Panc1 (cell line): ENCODE measurements around the gene CORO2B. TPM values are rescaled to one million over a fixed set of nuclear protein-coding genes. Genes with fewer than 3 reads are reported as not detected.

ENCODE experiments used
- ATAC-seq: fragments of 200-7000 bp; cut with Tn5 transposase; 2 replicates; pipeline ENCODE4 v1.9.1; 2020; ENCODE audit warnings: mild to moderate bottlenecking, moderate library complexity
- BruUV-seq: library from RNA; stranded (reverse); fragments of 400-500 nt; replicated peaks from 2 replicates; lab custom pipeline; 2021; lab: Mats Ljungman, UMichigan
- CTCF ChIA-PET: fragments of 300-600 bp; sonication (Branson Sonifier 250); formaldehyde crosslinking; loops from one replicate; lab custom pipeline; 2022; ENCODE audit warnings: antibody characterized with exemption; lab: Charles Lee
- POLR2A ChIA-PET: fragments of 300-600 bp; sonication (Branson Sonifier 250); formaldehyde crosslinking; loops from one replicate; lab custom pipeline; 2022; ENCODE audit warnings: antibody characterized with exemption; lab: Charles Lee
- DNase-seq: peaks from one replicate; pipeline ENCODE4 v3.0.0-alpha.2; 2010; ENCODE audit warnings: low read depth, low spot score
- H3K27ac ChIP-seq: 2 replicates; pipeline ENCODE4 v1.5.1; 2011; ENCODE audit warnings: mild to moderate bottlenecking, low read length, inconsistent platforms
- H3K27me3 ChIP-seq: fragments of 200-500 bp; sonication (Bioruptor generic); 2 replicates; pipeline ENCODE4 v1.6.0; 2014; ENCODE audit warnings: low read length, inconsistent platforms; ENCODE audit not compliant: control insufficient read depth, insufficient read depth
- H3K36me3 ChIP-seq: fragments of 200-500 bp; sonication (Bioruptor generic); 2 replicates; pipeline ENCODE4 v1.5.1; 2014; ENCODE audit warnings: inconsistent platforms, mild to moderate bottlenecking, low read length, moderate library complexity; ENCODE audit not compliant: control insufficient read depth, insufficient read depth
- H3K4me1 ChIP-seq: 2 replicates; pipeline ENCODE4 v1.5.1; 2011; ENCODE audit warnings: inconsistent platforms, mild to moderate bottlenecking, low read length, moderate library complexity; ENCODE audit not compliant: control insufficient read depth, insufficient read depth
- H3K4me3 ChIP-seq, 2 experiments: 2 replicates each; pipeline ENCODE4 v1.5.1; 2011 to 2012; ENCODE audit warnings: low read depth in 2 of 2, low read length in 2 of 2, mild to moderate bottlenecking in 2 of 2, inconsistent platforms in 1 of 2, moderate library complexity in 1 of 2
- H3K9me3 ChIP-seq: fragments of 200-500 bp; sonication (Bioruptor generic); 2 replicates; pipeline ENCODE4 v1.5.1; 2014; ENCODE audit warnings: low read depth, mild to moderate bottlenecking, inconsistent platforms, low read length, moderate library complexity; ENCODE audit not compliant: control insufficient read depth, insufficient read depth
- CTCF ChIP-seq: fragments of 450-650 bp; IDR thresholded peaks from 2 replicates; pipeline ENCODE4 v1.5.1; 2017; ENCODE audit warnings: mild to moderate bottlenecking
- POLR2AphosphoS5 ChIP-seq: IDR thresholded peaks from 2 replicates; pipeline ENCODE4 v1.6.1; 2012; ENCODE audit warnings: mild to moderate bottlenecking, low read depth, low read length, moderate library complexity
- REST ChIP-seq, 2 experiments: IDR thresholded peaks; 2 replicates each; pipeline ENCODE4 v1.6.1; 2011 to 2012; ENCODE audit warnings: low read depth in 2 of 2, control low read depth in 1 of 2, low read length in 1 of 2, mild to moderate bottlenecking in 1 of 2, moderate library complexity in 1 of 2; ENCODE audit not compliant: insufficient read depth in 1 of 2
- SIN3A ChIP-seq: IDR thresholded peaks from 2 replicates; pipeline ENCODE4 v1.6.1; 2012; ENCODE audit warnings: low read depth, mild to moderate bottlenecking, low read length, moderate library complexity, borderline replicate concordance; ENCODE audit not compliant: insufficient read depth
- TCF7L2 ChIP-seq: IDR thresholded peaks from 2 replicates; pipeline ENCODE4 v1.6.1; 2011; ENCODE audit warnings: mild to moderate bottlenecking, low read depth, low read length, inconsistent platforms
- in situ Hi-C: cut with HindIII; loops from 2 replicates; pipeline ENCODE4 v1.10.0; 2016; ENCODE audit warnings: low sequenced_read_pairs, low pct_unique_long_range_greater_than_20kb
- intact Hi-C: fragments of 100-400 bp; cut with micrococcal nuclease; formaldehyde crosslinking; loops from one replicate; pipeline ENCODE4 v1.10.0; 2022; ENCODE audit not compliant: unreplicated experiment
- total RNA-seq: library from RNA; stranded (reverse); gene quantifications from one replicate; pipeline ENCODE4 v1.2.1, GENCODE V29; 2021; ENCODE audit not compliant: unreplicated experiment

CORO2B gene
- total RNA-seq, 1 experiment from 2014 or later = 0.36 TPM

GRCh38 chr15:68546318-68546717 lies 32.5 kb upstream of the CORO2B start:
- CTCF ChIA-PET = interaction anchor here (0.8 kb wide), 1 partner anchor 329 kb away, joined by 3 read pairs; no protein-coding TSS in a partner anchor

GRCh38 chr15:68548364-68548763 lies 30.4 kb upstream of the CORO2B start:
- ATAC-seq (no peak), DNase-seq (no peak)
- H3K4me3 ChIP-seq = no peak overlapping the region
- H3K27ac ChIP-seq = no peak overlapping the region
- H3K36me3 ChIP-seq = no peaks in the 10 kb centered on the region
- no TSS peak for BruUV-seq
- ChIA-PET CTCF (no interaction called here), POLR2A (interaction anchor here (1.1 kb wide), 1 partner anchor 10 kb away, joined by 3 read pairs; no protein-coding TSS in a partner anchor)
- H3K9me3 ChIP-seq = no peaks in the 10 kb centered on the region
- in situ Hi-C loops (no loop called here), intact Hi-C loops (loop anchor here (5.0 kb wide), 1 partner anchor 241 kb away; no protein-coding TSS in a partner anchor)
- peaks cover 5% of the 10 kb centered on the region for H3K4me1 ChIP-seq
- TF ChIP-seq SIN3A (no peak), CTCF (no peak), REST (IDR thresholded peaks at IDR 0.05; ENCODE audit: insufficient read depth in 1 of 2, low read depth in 2 of 2, low read length in 1 of 2) (no peak), TCF7L2 (no peak), POLR2AphosphoS5 (no peak)
- H3K27me3 ChIP-seq = no peaks in the 10 kb centered on the region

More at GRCh38 chr15:68546318-68546717, 32.5 kb upstream of the CORO2B start:
- no peak for TF ChIP-seq REST (IDR thresholded peaks at IDR 0.05; ENCODE audit: insufficient read depth in 1 of 2, low read depth in 2 of 2, low read length in 1 of 2)
- TF ChIP-seq TCF7L2 = no peak
- no peak for TF ChIP-seq CTCF
- no peak for TF ChIP-seq POLR2AphosphoS5
- no peak for TF ChIP-seq SIN3A
- in situ Hi-C loops (no loop called here), intact Hi-C loops (loop anchor here (5.0 kb wide), 1 partner anchor 239 kb away; no protein-coding TSS in a partner anchor)
- Histone ChIP-seq H3K36me3 (no peaks in the 10 kb centered on the region), H3K4me1 (peaks cover 12% of the 10 kb centered on the region), H3K27me3 (no peaks in the 10 kb centered on the region), H3K4me3 (no peak overlapping the region), H3K9me3 (no peaks in the 10 kb centered on the region), H3K27ac (no peak overlapping the region)
- ATAC-seq = no peak
- DNase-seq = no peak
- POLR2A ChIA-PET = interaction anchor here (0.5 kb wide), 1 partner anchor 25 kb away, joined by 3 read pairs; no protein-coding TSS in a partner anchor
- BruUV-seq = no TSS peak
